ENCODE results near the gene TMEM213. TPM values are rescaled to one million over a fixed set of nuclear protein-coding genes. Genes with fewer than 3 reads are reported as not detected.

Gene TMEM213
- polyA plus RNA-seq, 1 donor from 2014 or later = not detected

- no peak overlapping the region for H3K9ac ChIP-seq (ENCODE audit: low read length)
- H3F3A ChIP-seq (ENCODE audit: insufficient read depth, low read length, poor library complexity, severe bottlenecking) = no peaks in the 10 kb centered on the region
- TF ChIP-seq TAF1 (IDR thresholded peaks at IDR 0.05; ENCODE audit: low read depth) (no peak), POLR2AphosphoS5 (IDR thresholded peaks at IDR 0.05) (no peak), MXI1 (conservative IDR thresholded peaks at IDR 0.05; ENCODE audit: poor library complexity, severe bottlenecking) (no peak), EZH2 (IDR thresholded peaks at IDR 0.05; ENCODE audit: borderline replicate concordance, insufficient read depth, low read length, poor library complexity, severe bottlenecking) (no peak), SMC3 (conservative IDR thresholded peaks at IDR 0.05; ENCODE audit: poor library complexity) (no peak), EP300 (conservative IDR thresholded peaks at IDR 0.05; ENCODE audit: poor library complexity, severe bottlenecking) (no peak), RAD21 (conservative IDR thresholded peaks at IDR 0.05) (no peak), CTCF (IDR thresholded peaks at IDR 0.05; ENCODE audit: poor library complexity, severe bottlenecking) (no peak)
- TF ChIP-seq, protein P1, sequence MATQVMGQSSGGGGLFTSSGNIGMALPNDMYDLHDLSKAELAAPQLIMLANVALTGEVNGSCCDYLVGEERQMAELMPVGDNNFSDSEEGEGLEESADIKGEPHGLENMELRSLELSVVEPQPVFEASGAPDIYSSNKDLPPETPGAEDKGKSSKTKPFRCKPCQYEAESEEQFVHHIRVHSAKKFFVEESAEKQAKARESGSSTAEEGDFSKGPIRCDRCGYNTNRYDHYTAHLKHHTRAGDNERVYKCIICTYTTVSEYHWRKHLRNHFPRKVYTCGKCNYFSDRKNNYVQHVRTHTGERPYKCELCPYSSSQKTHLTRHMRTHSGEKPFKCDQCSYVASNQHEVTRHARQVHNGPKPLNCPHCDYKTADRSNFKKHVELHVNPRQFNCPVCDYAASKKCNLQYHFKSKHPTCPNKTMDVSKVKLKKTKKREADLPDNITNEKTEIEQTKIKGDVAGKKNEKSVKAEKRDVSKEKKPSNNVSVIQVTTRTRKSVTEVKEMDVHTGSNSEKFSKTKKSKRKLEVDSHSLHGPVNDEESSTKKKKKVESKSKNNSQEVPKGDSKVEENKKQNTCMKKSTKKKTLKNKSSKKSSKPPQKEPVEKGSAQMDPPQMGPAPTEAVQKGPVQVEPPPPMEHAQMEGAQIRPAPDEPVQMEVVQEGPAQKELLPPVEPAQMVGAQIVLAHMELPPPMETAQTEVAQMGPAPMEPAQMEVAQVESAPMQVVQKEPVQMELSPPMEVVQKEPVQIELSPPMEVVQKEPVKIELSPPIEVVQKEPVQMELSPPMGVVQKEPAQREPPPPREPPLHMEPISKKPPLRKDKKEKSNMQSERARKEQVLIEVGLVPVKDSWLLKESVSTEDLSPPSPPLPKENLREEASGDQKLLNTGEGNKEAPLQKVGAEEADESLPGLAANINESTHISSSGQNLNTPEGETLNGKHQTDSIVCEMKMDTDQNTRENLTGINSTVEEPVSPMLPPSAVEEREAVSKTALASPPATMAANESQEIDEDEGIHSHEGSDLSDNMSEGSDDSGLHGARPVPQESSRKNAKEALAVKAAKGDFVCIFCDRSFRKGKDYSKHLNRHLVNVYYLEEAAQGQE (IDR thresholded peaks at IDR 0.05; ENCODE audit: borderline replicate concordance) = no peak
- H3K27ac ChIP-seq (ENCODE audit: low read length) = no peak overlapping the region
- H3K4me2 ChIP-seq (ENCODE audit: low read length) = no peak overlapping the region
- H3K4me3 ChIP-seq (ENCODE audit: low read length) = no peak overlapping the region
- H3K9me3 ChIP-seq (ENCODE audit: low read length) = no peaks in the 10 kb centered on the region
- no peaks in the 10 kb centered on the region for H3K9me2 ChIP-seq (ENCODE audit: insufficient read depth, low read length)
- no peaks in the 10 kb centered on the region for H3K27me3 ChIP-seq (ENCODE audit: insufficient read depth, low read depth, low read length)
- no peaks in the 10 kb centered on the region for H3K79me2 ChIP-seq (replicated peaks; ENCODE audit: insufficient read depth, low read length)
- no peaks in the 10 kb centered on the region for H3K36me3 ChIP-seq (ENCODE audit: insufficient read depth, low read length)
- no peak overlapping the region for H2AFZ ChIP-seq (ENCODE audit: low read depth, low read length)
- H4K20me1 ChIP-seq (ENCODE audit: insufficient read depth) = no peaks in the 10 kb centered on the region
These were observed 47.8 kb upstream of the TMEM213 start for GRCh38 chr7:138749960-138750359.

GRCh38 chr7:138750473-138750872 lies 47.3 kb upstream of the TMEM213 start:
- Histone ChIP-seq H3K9me2 (ENCODE audit: insufficient read depth, low read length) (no peaks in the 10 kb centered on the region), H3F3A (ENCODE audit: insufficient read depth, low read length, poor library complexity, severe bottlenecking) (no peaks in the 10 kb centered on the region), H2AFZ (ENCODE audit: low read depth, low read length) (no peak overlapping the region), H3K4me3 (ENCODE audit: low read length) (no peak overlapping the region), H4K20me1 (ENCODE audit: insufficient read depth) (no peaks in the 10 kb centered on the region), H3K27ac (ENCODE audit: low read length) (no peak overlapping the region), H3K9ac (ENCODE audit: low read length) (no peak overlapping the region), H3K79me2 (replicated peaks; ENCODE audit: insufficient read depth, low read length) (no peaks in the 10 kb centered on the region), H3K4me2 (ENCODE audit: low read length) (no peak overlapping the region), H3K36me3 (ENCODE audit: insufficient read depth, low read length) (no peaks in the 10 kb centered on the region), H3K27me3 (ENCODE audit: insufficient read depth, low read depth, low read length) (no peaks in the 10 kb centered on the region), H3K9me3 (ENCODE audit: low read length) (no peaks in the 10 kb centered on the region)
- TF ChIP-seq CTCF (IDR thresholded peaks at IDR 0.05; ENCODE audit: poor library complexity, severe bottlenecking) (no peak), POLR2AphosphoS5 (IDR thresholded peaks at IDR 0.05) (no peak), MXI1 (conservative IDR thresholded peaks at IDR 0.05; ENCODE audit: poor library complexity, severe bottlenecking) (no peak), EZH2 (IDR thresholded peaks at IDR 0.05; ENCODE audit: borderline replicate concordance, insufficient read depth, low read length, poor library complexity, severe bottlenecking) (no peak), SMC3 (conservative IDR thresholded peaks at IDR 0.05; ENCODE audit: poor library complexity) (no peak)
- TF ChIP-seq, protein P1 (IDR thresholded peaks at IDR 0.05; ENCODE audit: borderline replicate concordance) = no peak
